Neuron (in vitro differentiated cells): Measurements from ENCODE around the gene LARGE1.

Experiments used
- H2AFZ ChIP-seq: one replicate; pipeline ENCODE4 v1.6.1; 2013; ENCODE audit warnings: low read depth, mild to moderate bottlenecking, inconsistent platforms, low read length, moderate library complexity
- H3K27me3 ChIP-seq: one replicate; pipeline ENCODE4 v1.6.1; 2013; ENCODE audit warnings: low read length; ENCODE audit not compliant: insufficient read depth
- H3K36me3 ChIP-seq: one replicate; pipeline ENCODE4 v1.6.1; 2013; ENCODE audit warnings: low read length; ENCODE audit not compliant: insufficient read depth
- H3K4me1 ChIP-seq: one replicate; pipeline ENCODE4 v1.6.1; 2013; ENCODE audit warnings: low read length; ENCODE audit not compliant: insufficient read depth
- H3K4me3 ChIP-seq: 2 replicates; pipeline ENCODE4 v1.5.1; 2013; ENCODE audit warnings: mild to moderate bottlenecking, low read length, moderate library complexity
- H3K9me3 ChIP-seq: one replicate; pipeline ENCODE4 v1.6.1; 2013; ENCODE audit warnings: low read length

LARGE1 gene

DNA sequence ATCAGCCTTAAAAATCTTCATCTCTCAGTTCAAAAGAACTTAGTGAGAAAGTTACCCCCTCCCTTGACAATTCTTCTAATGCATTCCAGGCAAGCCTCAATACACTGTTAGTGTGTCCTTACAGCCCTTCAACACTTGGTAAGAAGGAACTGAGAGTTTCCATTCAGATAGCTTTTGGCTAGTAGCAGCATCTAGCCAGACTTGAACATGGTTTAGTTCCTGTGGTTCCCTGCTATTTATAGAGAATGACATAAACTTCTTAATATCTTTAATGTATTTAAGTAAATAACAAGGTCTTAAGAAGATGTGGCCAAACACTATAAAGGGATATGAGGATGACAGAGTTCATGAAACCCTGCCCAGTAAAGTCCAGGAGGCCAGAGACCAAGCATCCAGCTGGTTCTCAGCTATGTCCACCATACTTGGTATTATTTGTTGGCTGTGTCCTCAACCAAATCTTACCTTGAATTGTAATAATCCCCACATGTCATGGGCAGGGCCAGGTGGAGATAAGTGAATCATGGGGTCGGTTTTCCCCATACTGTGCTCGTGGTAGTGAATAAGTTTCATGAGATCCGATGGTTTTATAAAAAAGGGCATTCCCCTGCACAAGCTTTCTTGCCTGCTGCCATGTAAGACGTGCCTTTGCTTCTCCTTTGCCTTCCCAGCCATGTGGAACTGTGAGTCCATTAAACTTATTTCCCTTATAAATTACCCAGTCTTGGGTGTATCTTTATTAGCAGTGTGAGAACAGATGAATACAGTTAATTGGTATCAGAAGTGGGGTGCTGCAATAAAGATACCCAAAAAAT lies 132.4 kb downstream of the LARGE1 start:
- H3K4me1 ChIP-seq: no peaks in the 10 kb centered on the region
- H3K36me3 ChIP-seq: no peaks in the 10 kb centered on the region
- H3K9me3 ChIP-seq: peaks cover 15% of the 10 kb centered on the region
- H3K4me3 ChIP-seq: no peak overlapping the region
- H3K27me3 ChIP-seq: no peaks in the 10 kb centered on the region
- H2AFZ ChIP-seq: no peak overlapping the region

GRCh38 chr22:33786149-33786548 lies 134.1 kb downstream of the LARGE1 start:
- H3K9me3 ChIP-seq: peaks cover 12% of the 10 kb centered on the region
- no peaks in the 10 kb centered on the region for H3K27me3 ChIP-seq
- no peaks in the 10 kb centered on the region for H3K4me1 ChIP-seq
- no peaks in the 10 kb centered on the region for H3K36me3 ChIP-seq
- no peak overlapping the region for H2AFZ ChIP-seq
- H3K4me3 ChIP-seq: no peak overlapping the region

- Histone ChIP-seq H3K27me3 (no peaks in the 10 kb centered on the region), H3K9me3 (peaks cover 12% of the 10 kb centered on the region), H3K36me3 (no peaks in the 10 kb centered on the region), H3K4me3 (no peak overlapping the region), H2AFZ (no peak overlapping the region), H3K4me1 (no peaks in the 10 kb centered on the region)
These were observed 134.8 kb downstream of the LARGE1 start for GRCh38 chr22:33785283-33785968.

GRCh38 chr22:33781411-33781810 lies 138.9 kb downstream of the LARGE1 start:
- Histone ChIP-seq H2AFZ (no peak overlapping the region), H3K9me3 (no peaks in the 10 kb centered on the region), H3K4me3 (no peak overlapping the region), H3K27me3 (no peaks in the 10 kb centered on the region), H3K36me3 (no peaks in the 10 kb centered on the region), H3K4me1 (peaks cover 4% of the 10 kb centered on the region)

GRCh38 chr22:33780531-33781136 lies 139.6 kb downstream of the LARGE1 start:
- no peak overlapping the region for H3K4me3 ChIP-seq
- H3K4me1 ChIP-seq: peaks cover 10% of the 10 kb centered on the region
- no peak overlapping the region for H2AFZ ChIP-seq
- H3K27me3 ChIP-seq: no peaks in the 10 kb centered on the region
- no peaks in the 10 kb centered on the region for H3K9me3 ChIP-seq
- H3K36me3 ChIP-seq: no peaks in the 10 kb centered on the region

GRCh38 chr22:33779243-33779642 lies 141.0 kb downstream of the LARGE1 start:
- no peaks in the 10 kb centered on the region for H3K27me3 ChIP-seq
- H3K4me1 ChIP-seq: peaks cover 17% of the 10 kb centered on the region
- H3K9me3 ChIP-seq: no peaks in the 10 kb centered on the region
- H2AFZ ChIP-seq: no peak overlapping the region
- no peak overlapping the region for H3K4me3 ChIP-seq
- H3K36me3 ChIP-seq: no peaks in the 10 kb centered on the region

DNA sequence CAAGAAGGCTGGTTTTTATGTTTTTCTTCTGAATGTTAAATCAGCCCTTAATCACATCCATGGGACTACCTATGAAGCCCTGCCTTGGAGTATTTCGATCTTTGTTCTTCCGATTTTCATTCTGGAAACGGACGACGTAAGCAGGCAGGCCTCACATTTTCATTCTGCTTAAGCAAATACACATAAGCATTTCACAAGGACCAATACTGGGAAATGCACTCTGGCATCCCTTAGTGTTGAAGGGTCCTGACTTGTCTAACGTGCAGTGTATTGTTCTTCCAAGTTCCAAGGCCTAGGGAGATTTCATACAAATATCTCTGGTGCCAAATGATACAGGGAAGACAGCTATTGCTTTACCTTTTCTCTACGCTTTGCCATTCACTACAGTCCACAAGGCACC lies 143.8 kb downstream of the LARGE1 start:
- H3K9me3 ChIP-seq: no peaks in the 10 kb centered on the region
- H3K27me3 ChIP-seq: no peaks in the 10 kb centered on the region
- H3K4me1 ChIP-seq: peaks cover 17% of the 10 kb centered on the region
- no peaks in the 10 kb centered on the region for H3K36me3 ChIP-seq
- H2AFZ ChIP-seq: no peak overlapping the region
- no peak overlapping the region for H3K4me3 ChIP-seq

GRCh38 chr22:33774781-33775180 lies 145.5 kb downstream of the LARGE1 start:
- Histone ChIP-seq H3K9me3 (no peaks in the 10 kb centered on the region), H3K4me3 (no peak overlapping the region), H3K4me1 (peaks cover 17% of the 10 kb centered on the region), H2AFZ (no peak overlapping the region), H3K36me3 (no peaks in the 10 kb centered on the region), H3K27me3 (no peaks in the 10 kb centered on the region)

DNA sequence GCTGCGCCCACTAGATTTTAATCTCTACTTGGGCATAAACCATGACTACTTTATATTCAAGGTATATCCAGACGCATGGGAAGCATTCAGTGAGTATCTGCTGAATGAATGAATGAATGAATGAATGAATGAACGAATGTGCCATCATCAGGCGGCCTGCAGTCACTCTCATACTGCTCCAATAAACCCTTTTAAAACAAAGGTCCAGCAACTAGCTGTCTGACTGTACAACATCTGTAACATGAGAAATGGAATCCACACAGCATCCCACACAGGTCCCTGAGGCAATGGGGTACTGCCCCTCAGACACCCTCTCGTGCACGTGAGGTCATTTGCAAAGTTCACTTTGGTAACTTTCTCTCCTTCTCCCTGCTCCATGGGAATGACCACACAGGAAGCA lies 147.5 kb downstream of the LARGE1 start:
- Histone ChIP-seq H3K9me3 (no peaks in the 10 kb centered on the region), H2AFZ (no peak overlapping the region), H3K4me3 (no peak overlapping the region), H3K36me3 (no peaks in the 10 kb centered on the region), H3K4me1 (peaks cover 17% of the 10 kb centered on the region), H3K27me3 (no peaks in the 10 kb centered on the region)

DNA sequence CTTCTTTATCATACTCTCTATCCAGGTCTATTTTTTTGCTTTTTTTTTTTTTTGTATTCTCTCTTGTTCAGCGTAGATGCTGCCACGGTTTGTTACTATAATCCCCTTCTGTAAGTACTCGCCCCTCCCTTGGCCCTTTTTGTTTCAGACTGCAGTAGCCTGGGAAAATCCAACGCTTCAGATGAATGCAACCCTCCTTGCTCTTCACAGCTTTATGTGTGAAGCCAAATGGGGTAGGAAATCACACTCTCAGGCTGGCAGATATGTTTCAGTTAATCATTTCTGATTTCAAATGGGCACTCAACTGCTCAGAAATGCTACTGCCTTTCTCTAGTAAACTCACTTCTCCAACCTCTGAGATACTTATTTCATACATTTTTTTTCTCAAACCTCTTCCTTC lies 149.1 kb downstream of the LARGE1 start:
- no peak overlapping the region for H2AFZ ChIP-seq
- H3K27me3 ChIP-seq: no peaks in the 10 kb centered on the region
- H3K4me3 ChIP-seq: no peak overlapping the region
- no peaks in the 10 kb centered on the region for H3K9me3 ChIP-seq
- no peaks in the 10 kb centered on the region for H3K36me3 ChIP-seq
- peaks cover 11% of the 10 kb centered on the region for H3K4me1 ChIP-seq

GRCh38 chr22:33770723-33771122 lies 149.6 kb downstream of the LARGE1 start:
- Histone ChIP-seq H3K4me3 (no peak overlapping the region), H3K36me3 (no peaks in the 10 kb centered on the region), H2AFZ (no peak overlapping the region), H3K27me3 (no peaks in the 10 kb centered on the region), H3K9me3 (no peaks in the 10 kb centered on the region), H3K4me1 (peaks cover 7% of the 10 kb centered on the region)

- H3K4me1 ChIP-seq: no peaks in the 10 kb centered on the region
- no peaks in the 10 kb centered on the region for H3K36me3 ChIP-seq
- peaks cover 2% of the 10 kb centered on the region for H3K9me3 ChIP-seq
- H2AFZ ChIP-seq: no peak overlapping the region
- H3K27me3 ChIP-seq: no peaks in the 10 kb centered on the region
- no peak overlapping the region for H3K4me3 ChIP-seq
These were observed 154.2 kb downstream of the LARGE1 start for GRCh38 chr22:33766091-33766490.

DNA sequence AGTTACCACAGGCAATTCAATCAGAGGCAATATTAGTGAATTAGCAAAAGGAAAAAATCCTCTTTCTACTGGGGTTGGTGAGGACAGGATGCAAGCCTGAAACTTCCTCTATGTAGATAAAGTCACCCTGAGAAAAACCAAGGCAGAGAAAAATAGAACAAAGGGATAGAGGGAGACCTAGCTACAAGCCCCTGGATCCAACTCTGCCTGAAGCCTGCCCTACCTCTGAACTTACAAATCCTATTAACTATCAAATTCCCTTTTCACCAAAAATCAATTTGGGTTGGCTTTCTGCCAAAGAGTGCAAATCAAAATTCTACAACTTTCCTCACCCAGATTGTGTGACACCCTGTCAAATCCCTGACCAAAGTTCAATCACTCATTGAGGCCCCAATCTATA lies 161.3 kb downstream of the LARGE1 start:
- H3K4me3 ChIP-seq: no peak overlapping the region
- no peaks in the 10 kb centered on the region for H3K27me3 ChIP-seq
- no peak overlapping the region for H2AFZ ChIP-seq
- peaks cover 2% of the 10 kb centered on the region for H3K9me3 ChIP-seq
- H3K36me3 ChIP-seq: peaks cover 6% of the 10 kb centered on the region
- H3K4me1 ChIP-seq: peaks cover 35% of the 10 kb centered on the region
